OCI-LY3 (cell line): Measurements from ENCODE around the gene LGR4.

Experiments used
- EZH2phosphoT487 ChIP-seq: fragments of 200-600 bp; shearing (Covaris generic); IDR thresholded peaks from 2 replicates; pipeline ENCODE4 v1.6.1; 2018; ENCODE audit warnings: antibody characterized with exemption, mixed run types, low read depth
- TF ChIP-seq, protein P1 (sequence below): fragments of 200-600, 300-600 bp; sonication (generic); IDR thresholded peaks from 2 replicates; pipeline ENCODE4 v1.5.1; 2014; ENCODE audit warnings: antibody characterized with exemption, low read length, low read depth

DNA sequence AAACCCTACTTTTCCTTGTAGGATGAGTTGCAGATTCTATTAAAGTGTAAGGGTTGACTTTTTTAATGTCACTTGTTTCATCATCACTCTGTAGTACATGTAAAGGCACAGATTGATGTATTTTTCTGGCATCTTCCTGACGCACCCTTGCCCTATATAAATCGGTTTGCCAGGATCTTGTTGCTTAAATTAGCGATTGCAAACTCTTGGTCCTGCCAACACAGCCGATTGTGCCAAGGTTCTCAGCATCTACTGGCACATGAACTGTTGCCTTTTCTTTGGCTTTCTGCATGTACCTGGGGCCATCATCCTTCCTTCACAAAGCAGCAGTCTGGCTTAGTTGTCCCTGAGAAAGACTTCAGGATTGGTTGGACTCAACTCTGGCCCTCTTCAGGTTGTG lies 41.5 kb upstream of the LGR4 start:
- TF ChIP-seq, protein P1, sequence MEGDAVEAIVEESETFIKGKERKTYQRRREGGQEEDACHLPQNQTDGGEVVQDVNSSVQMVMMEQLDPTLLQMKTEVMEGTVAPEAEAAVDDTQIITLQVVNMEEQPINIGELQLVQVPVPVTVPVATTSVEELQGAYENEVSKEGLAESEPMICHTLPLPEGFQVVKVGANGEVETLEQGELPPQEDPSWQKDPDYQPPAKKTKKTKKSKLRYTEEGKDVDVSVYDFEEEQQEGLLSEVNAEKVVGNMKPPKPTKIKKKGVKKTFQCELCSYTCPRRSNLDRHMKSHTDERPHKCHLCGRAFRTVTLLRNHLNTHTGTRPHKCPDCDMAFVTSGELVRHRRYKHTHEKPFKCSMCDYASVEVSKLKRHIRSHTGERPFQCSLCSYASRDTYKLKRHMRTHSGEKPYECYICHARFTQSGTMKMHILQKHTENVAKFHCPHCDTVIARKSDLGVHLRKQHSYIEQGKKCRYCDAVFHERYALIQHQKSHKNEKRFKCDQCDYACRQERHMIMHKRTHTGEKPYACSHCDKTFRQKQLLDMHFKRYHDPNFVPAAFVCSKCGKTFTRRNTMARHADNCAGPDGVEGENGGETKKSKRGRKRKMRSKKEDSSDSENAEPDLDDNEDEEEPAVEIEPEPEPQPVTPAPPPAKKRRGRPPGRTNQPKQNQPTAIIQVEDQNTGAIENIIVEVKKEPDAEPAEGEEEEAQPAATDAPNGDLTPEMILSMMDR, result no peak
- TF ChIP-seq EZH2phosphoT487, result no peak
